ENCODE results near the gene SLC29A2.

SLC29A2 gene

DNA sequence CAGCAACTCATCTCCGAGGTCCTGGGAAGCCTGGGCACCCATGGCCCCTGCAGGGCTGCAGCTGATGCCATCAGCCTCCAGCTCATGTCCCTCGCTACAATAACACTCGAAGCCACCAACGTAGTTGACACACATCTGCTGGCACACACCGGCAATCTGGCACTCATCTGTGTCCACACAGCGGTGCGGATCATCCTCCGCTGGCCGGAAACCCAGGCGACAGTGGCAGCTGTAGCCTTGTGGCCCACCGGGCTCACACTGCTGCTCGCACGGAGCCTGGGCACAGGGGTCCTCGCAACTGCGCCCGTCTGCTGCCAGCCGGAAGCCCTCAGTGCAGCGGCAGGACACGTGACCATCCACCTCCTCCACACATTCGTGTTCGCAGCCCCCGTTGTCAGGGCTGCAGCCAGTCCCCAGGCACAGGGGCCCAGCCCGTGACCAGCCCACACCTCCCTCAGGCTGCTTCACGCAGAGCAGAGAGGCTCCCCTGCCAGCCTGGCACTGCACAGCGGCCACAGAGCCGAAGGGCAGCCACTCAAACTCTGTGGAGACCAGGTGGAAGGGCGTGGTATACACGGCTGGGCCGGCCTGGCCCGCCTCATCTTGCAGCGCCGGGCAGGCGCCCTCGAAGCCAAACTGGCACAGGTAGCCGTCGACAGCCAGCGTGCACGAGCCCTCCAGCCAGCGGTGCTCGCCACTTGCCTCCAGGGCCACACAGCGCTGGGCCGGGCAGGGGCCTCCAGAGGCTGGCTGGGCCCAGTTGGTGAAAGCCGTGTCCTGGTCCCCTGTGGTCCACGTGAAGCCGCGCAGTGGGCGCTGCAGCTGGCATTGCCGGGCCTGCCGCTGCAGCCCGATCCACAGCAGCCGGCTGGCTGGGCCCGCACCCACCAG, 55.4 kb downstream of the SLC29A2 start:
- peak; percentile 70 to 79 for DNase-seq

DNA sequence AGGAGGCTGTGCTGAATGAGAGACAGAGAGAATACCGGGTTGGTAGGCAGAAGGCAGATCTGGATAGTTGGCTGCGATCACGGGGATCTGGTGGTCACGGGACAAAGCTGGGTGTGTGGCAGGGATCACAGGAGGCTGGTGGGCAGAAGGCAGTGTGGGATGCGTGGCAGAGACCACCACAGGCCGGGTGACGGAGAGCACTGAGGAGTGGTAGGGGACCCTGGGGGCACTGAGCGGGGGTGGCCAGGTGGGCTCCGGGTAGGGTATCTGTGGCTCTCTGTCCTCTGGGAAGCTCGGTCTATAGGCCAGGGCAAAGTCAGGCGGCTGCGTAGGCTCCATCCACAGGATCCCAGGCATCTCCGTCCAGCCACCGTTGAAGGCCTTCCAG, 56.1 kb downstream of the SLC29A2 start:
- no peak for DNase-seq

GRCh38 chr11:66314561-66315497, 56.7 kb downstream of the SLC29A2 start:
- DNase-seq = no peak

GRCh38 chr11:66314186-66314501, 57.4 kb downstream of the SLC29A2 start:
- DNase-seq = no peak

DNA sequence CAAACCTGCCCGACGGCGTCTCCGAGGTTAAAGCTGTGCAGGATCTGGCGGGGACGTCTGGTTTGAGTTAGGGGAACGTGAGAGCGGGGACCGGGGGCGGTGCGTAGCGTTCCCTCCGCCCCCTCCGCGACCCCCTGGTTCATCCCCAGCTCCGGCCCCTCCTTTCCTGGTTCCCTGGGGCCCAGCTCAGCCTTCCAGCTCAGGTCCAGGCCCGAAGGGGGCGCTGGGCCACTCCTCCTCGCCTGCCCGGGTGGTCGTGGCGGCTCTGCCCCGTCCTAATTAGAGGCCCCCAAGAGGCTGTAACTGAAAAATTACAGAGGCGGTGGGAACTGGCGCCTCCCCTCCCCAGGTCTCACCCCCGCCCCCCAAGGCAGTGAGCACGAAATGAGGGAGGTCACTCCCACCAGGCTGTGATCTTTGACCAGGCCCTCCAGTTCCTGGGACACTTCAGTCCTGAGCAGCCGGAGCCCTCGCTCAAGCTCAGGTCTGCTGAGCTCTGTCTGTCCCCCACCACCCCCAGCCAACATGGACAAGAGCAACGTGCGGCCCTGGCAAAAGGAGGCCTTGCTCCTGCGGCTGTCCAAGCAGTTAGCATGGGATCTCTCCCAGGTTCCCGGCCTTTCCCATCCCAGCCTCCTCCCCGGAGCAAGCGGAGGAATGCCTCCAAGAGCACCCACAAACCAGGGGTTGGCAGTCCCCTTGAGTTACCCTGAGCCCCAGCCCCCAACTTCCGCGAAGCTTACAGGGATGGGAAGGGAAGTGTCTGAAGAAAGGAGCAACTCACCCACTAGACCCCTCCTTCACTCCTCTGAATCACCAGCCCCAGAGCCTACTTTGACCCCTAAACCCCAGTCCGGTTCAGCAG, 58.0 kb downstream of the SLC29A2 start:
- no peak for DNase-seq

DNA sequence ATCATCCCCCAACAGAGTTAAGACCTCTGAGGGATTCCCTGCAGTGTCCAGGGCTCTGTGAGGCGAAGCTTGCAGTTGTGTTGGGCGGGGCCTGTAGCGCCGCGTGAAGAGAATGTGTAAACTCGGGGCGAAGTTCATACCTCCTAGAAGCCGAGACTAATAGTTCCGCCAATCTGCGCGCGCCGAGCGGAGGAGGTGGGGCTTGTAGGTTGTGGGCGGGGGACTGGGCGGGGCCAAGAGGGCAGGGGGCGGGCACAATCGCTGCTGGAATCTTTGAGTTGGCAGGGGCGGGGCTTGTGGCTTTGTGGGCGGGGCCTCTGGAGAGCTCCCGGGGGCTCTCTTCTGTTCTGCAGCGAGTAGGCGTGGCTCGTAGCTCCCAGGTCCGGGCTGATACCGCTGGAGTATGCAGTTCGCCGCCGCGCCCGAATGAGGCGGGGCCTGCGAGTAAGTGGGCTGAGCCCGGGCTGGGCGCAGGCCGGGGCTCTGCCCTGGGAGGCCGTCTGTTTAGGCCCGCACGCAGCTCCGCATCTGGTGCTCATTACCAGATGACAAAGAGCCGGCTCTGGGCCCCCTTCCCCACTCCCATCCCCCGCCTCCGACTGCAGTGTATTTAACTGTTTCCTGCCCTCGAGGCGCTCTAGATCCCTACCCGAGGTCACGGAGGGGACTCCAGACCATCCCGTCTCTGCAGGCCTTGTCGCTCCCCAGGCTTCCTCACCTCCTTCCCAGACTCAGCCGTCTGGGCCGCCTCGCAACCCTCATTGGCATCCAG, 58.8 kb downstream of the SLC29A2 start:
- peak; percentile 97 to 99 for DNase-seq
